GM12875 (cell line): ENCODE results near the gene C7orf33.
"Not testable (repeated sequence)": the region's sequence is repeated elsewhere in the genome, so short reads cannot be mapped to it uniquely, and the experiment has no call there.

ENCODE experiments used
- H3K4me3 ChIP-seq: one replicate; pipeline ENCODE4 v1.5.1; 2011; ENCODE audit warnings: low read depth, low read length, control low read depth
- TF ChIP-seq, protein P1 (sequence below): IDR thresholded peaks from 2 replicates; pipeline ENCODE4 v1.5.1; 2011; ENCODE audit warnings: low read depth, mild to moderate bottlenecking, control low read depth, inconsistent platforms, low read length, moderate library complexity, borderline replicate concordance; ENCODE audit not compliant: insufficient read depth

The C7orf33 gene

DNA sequence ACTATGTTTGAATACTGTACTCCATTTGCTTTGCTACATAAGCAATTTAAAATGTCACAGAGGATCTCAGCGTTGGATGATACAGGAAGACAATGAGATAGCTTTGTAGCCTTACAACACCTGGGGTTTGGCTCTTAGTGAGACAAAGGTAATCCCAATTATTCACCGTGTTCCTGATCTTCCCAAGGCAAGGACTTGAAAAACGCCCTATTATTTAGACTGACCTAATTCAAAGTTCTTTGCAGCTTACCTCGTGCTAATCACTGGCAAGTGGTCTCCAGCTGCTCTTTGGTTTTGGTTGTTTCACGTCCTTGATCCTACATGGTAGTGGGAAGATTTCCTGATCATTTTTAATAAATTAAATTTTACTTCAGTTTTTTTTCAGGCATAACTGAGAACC, 23.0 kb upstream of the C7orf33 start:
- no peak overlapping the region for H3K4me3 ChIP-seq
- TF ChIP-seq, protein P1, sequence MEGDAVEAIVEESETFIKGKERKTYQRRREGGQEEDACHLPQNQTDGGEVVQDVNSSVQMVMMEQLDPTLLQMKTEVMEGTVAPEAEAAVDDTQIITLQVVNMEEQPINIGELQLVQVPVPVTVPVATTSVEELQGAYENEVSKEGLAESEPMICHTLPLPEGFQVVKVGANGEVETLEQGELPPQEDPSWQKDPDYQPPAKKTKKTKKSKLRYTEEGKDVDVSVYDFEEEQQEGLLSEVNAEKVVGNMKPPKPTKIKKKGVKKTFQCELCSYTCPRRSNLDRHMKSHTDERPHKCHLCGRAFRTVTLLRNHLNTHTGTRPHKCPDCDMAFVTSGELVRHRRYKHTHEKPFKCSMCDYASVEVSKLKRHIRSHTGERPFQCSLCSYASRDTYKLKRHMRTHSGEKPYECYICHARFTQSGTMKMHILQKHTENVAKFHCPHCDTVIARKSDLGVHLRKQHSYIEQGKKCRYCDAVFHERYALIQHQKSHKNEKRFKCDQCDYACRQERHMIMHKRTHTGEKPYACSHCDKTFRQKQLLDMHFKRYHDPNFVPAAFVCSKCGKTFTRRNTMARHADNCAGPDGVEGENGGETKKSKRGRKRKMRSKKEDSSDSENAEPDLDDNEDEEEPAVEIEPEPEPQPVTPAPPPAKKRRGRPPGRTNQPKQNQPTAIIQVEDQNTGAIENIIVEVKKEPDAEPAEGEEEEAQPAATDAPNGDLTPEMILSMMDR = no peak

DNA sequence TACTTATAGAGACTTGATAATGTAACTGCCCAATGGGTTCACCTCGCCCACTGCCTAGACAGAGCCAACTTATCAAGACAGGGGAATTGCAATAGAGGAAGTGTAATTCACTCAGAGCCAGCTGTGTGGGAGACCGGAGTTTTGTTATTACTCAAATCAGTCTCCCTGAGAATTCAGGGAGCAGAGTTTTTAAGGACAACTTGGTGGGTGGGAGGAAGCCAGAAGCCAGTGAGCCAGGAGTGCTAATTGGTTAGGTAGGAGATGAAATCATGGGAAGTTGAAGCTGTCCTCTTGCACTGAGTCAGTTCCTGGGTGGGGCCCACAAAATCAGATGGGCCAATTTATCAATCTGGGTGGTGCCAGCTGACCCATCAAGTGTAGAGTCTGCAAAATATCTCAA, 20.1 kb upstream of the C7orf33 start:
- TF ChIP-seq, protein P1 = no peak
- no peak overlapping the region for H3K4me3 ChIP-seq

DNA sequence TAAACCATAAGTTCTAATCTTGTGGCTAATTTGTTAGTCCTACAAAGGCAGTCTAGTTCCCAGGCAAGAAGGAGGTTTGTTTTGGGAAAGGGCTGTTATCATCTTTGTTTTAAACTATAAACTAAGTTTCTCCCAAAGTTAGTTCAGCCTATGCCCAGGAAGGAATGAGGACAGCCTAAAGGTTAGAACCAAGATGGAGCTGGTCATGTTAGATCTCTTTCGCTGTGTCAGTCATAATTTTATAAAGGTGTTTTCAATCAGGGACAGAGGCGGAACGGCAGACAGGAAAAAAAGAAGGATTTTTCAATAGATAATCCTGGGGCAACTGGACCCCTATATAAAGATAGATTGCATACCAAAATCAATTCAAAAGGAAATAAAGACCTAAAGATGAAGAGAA, 19.6 kb upstream of the C7orf33 start:
- not testable (repeated sequence) for H3K4me3 ChIP-seq

- TF ChIP-seq, protein P1 = no peak
- no peak overlapping the region for H3K4me3 ChIP-seq
Observed at GRCh38 chr7:148571381-148571780, 19.2 kb upstream of the C7orf33 start.

DNA sequence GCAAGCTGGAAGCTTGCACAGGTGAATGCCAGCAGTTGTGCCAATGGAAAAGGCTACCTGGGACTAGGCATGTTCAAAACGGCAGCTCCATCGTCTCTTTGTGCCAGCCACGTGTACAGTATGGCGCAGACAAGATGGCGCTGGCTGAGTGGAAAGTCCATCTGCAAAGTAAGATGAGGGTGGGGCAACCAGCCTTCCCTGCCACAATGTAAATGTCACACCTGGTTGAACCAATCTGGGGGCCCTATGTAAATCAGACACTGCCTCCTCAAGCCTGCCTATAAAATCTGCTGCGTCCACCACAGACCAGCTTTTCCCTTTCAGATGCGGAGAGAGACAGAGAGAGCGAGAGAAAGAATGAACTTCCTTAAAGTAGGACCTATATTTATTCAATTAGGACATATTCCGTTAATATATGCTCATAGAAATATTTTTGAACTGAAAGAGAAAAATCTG, 18.5 kb upstream of the C7orf33 start:
- no peak overlapping the region for H3K4me3 ChIP-seq
- TF ChIP-seq, protein P1 = no peak

DNA sequence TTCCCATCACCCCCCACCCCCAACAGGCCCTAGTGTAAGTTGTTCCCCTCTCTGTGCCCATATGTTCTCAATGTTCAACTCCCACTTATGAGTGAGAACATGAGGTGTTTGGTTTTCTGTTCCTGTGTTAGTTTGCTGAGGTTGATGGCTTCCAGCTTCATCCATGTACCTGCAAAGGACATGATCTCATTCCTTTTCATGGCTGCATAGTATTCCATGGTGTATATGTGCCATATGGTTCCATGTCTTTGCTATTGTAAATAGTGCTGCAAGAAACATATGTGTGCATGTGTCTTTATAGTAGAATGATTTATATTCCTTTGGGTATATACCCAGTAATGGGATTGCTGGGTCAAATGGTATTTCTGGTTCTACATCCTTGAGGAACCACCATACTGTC, 17.0 kb upstream of the C7orf33 start:
- not testable (repeated sequence) for H3K4me3 ChIP-seq

GRCh38 chr7:148575640-148576411, 14.7 kb upstream of the C7orf33 start:
- no peak overlapping the region for H3K4me3 ChIP-seq
- TF ChIP-seq, protein P1 = peak; percentile 81

DNA sequence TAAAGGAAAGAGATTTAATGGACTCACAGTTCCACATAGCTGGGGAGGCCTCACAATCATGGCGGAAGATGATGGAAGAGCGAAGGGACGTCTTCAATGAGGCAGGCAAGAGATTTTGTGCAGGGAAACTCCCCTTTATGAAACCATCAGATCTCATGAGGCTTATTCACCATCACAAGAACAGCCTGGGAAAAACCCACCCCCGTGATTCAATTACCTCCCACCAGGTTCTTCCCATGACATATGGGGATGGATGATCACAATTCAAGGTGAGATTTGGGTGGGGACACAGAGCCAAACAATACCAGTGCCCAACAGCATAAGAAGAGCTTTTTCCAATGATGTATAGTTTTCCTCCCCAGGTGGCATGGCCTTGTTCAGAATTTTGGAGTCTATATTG, 11.2 kb upstream of the C7orf33 start:
- TF ChIP-seq, protein P1 = no peak
- H3K4me3 ChIP-seq = no peak overlapping the region
